Midbrain (tissue), 1 donor: Measurements from ENCODE around the gene PRKCZ.

Source experiments
- DNase-seq: peaks from one replicate; lab custom pipeline; 2025; lab: John Stamatoyannopoulos, UW

PRKCZ gene

GRCh38 chr1:2046174-2046917 lies 3.9 kb upstream of the PRKCZ start:
- DNase-seq, result no peak

- DNase-seq, result no peak
Observed at GRCh38 chr1:2046953-2047748, 3.1 kb upstream of the PRKCZ start.

GRCh38 chr1:2047749-2048729 lies 2.2 kb upstream of the PRKCZ start:
- no peak for DNase-seq

- no peak for DNase-seq
Observed at GRCh38 chr1:2049225-2049717, 940 bp upstream of the PRKCZ start.

- no peak for DNase-seq
Observed at GRCh38 chr1:2050461-2050792, 216 bp downstream of the PRKCZ start.

GRCh38 chr1:2050793-2051682 lies 827 bp downstream of the PRKCZ start:
- no peak for DNase-seq

- DNase-seq, result no peak
Observed at GRCh38 chr1:2052054-2052679, 2.0 kb downstream of the PRKCZ start.

- no peak for DNase-seq
Observed at GRCh38 chr1:2052756-2053155, 2.5 kb downstream of the PRKCZ start.

- no peak for DNase-seq
Observed at GRCh38 chr1:2053217-2053616, 3.0 kb downstream of the PRKCZ start.

- no peak for DNase-seq
Observed at GRCh38 chr1:2053784-2054376, 3.7 kb downstream of the PRKCZ start.

- no peak for DNase-seq
Observed at GRCh38 chr1:2054560-2054959, 4.3 kb downstream of the PRKCZ start.

- no peak for DNase-seq
Observed at GRCh38 chr1:2055911-2056575, 5.8 kb downstream of the PRKCZ start.

- DNase-seq, result no peak
Observed at GRCh38 chr1:2056955-2057590, 6.9 kb downstream of the PRKCZ start.

GRCh38 chr1:2059290-2059953 lies 9.2 kb downstream of the PRKCZ start:
- DNase-seq, result no peak

- no peak for DNase-seq
Observed at GRCh38 chr1:2060072-2060471, 9.9 kb downstream of the PRKCZ start.

GRCh38 chr1:2060535-2060934 lies 10.3 kb downstream of the PRKCZ start:
- DNase-seq, result no peak

GRCh38 chr1:2061065-2061778 lies 11.0 kb downstream of the PRKCZ start:
- no peak for DNase-seq

GRCh38 chr1:2065699-2066098 lies 15.5 kb downstream of the PRKCZ start:
- no peak for DNase-seq
